Caco-2 (cell line): ENCODE data around the gene PLCB4. TPM values are rescaled to one million over a fixed set of nuclear protein-coding genes. Genes with fewer than 3 reads are reported as not detected.

Source experiments
- BruUV-seq: library from RNA; stranded (reverse); fragments of 400-500 nt; replicated peaks from 2 replicates; lab custom pipeline; 2021; lab: Mats Ljungman, UMichigan
- CTCF ChIA-PET: fragments of 300-600 bp; sonication (Branson Sonifier 250); formaldehyde crosslinking; loops from one replicate; lab custom pipeline; 2022; ENCODE audit warnings: antibody characterized with exemption; lab: Charles Lee
- POLR2A ChIA-PET: fragments of 300-600 bp; sonication (Branson Sonifier 250); formaldehyde crosslinking; loops from one replicate; lab custom pipeline; 2022; ENCODE audit warnings: antibody characterized with exemption; lab: Charles Lee
- DNase-seq, 2 experiments: peaks; one replicate each; pipeline versions ENCODE4 v3.0.0 to v3.0.0-alpha.2; 2020 to 2022
- H3K27me3 ChIP-seq: replicated peaks from 2 replicates; pipeline ENCODE4 v1.6.0; 2011; ENCODE audit warnings: low read length; ENCODE audit not compliant: control insufficient read depth, insufficient read depth
- H3K36me3 ChIP-seq: 2 replicates; pipeline ENCODE4 v1.5.1; 2011; ENCODE audit warnings: low read length; ENCODE audit not compliant: control insufficient read depth, insufficient read depth
- H3K4me1 ChIP-seq: fragments of 250-450 bp; sonication (Bioruptor Pico); 2 replicates; pipeline ENCODE4 v1.5.1; 2020; ENCODE audit warnings: mild to moderate bottlenecking
- H3K4me3 ChIP-seq: 2 replicates; pipeline ENCODE4 v1.5.1; 2011; ENCODE audit warnings: low read depth, mild to moderate bottlenecking, control low read depth, low read length
- H3K9me3 ChIP-seq: fragments of 250-450 bp; sonication (Bioruptor Pico); 2 replicates; pipeline ENCODE4 v1.5.1; 2020; ENCODE audit warnings: mild to moderate bottlenecking, moderate library complexity
- H3K27ac Mint-ChIP-seq: one replicate; pipeline ENCODE4 v1.8.0; 2022; ENCODE audit warnings: mixed read lengths; ENCODE audit not compliant: unreplicated experiment
- H3K27me3 Mint-ChIP-seq: one replicate; pipeline ENCODE4 v1.8.0; 2022; ENCODE audit warnings: mixed read lengths; ENCODE audit not compliant: insufficient read depth, unreplicated experiment
- H3K36me3 Mint-ChIP-seq: one replicate; pipeline ENCODE4 v1.8.0; 2022; ENCODE audit warnings: mild to moderate bottlenecking, mixed read lengths; ENCODE audit not compliant: insufficient read depth, unreplicated experiment
- H3K4me1 Mint-ChIP-seq: one replicate; pipeline ENCODE4 v1.8.0; 2022; ENCODE audit warnings: low read depth, mixed read lengths; ENCODE audit not compliant: unreplicated experiment
- H3K4me3 Mint-ChIP-seq: one replicate; pipeline ENCODE4 v1.8.0; 2022; ENCODE audit warnings: mild to moderate bottlenecking, moderate library complexity, mixed read lengths; ENCODE audit not compliant: unreplicated experiment
- H3K9me3 Mint-ChIP-seq: one replicate; pipeline ENCODE4 v1.8.0; 2022; ENCODE audit warnings: mixed read lengths; ENCODE audit not compliant: unreplicated experiment
- intact Hi-C: fragments of 100-400 bp; cut with micrococcal nuclease; formaldehyde crosslinking; loops from one replicate; pipeline ENCODE4 v1.10.0; 2022; ENCODE audit not compliant: unreplicated experiment
- total RNA-seq: library from RNA; stranded (reverse); gene quantifications from 2 replicates; pipeline ENCODE4 v1.2.3, GENCODE V29; 2022
- TF ChIP-seq, protein P1 (sequence below), 2 experiments: fragments of 200-600 bp in 1 of 2; IDR thresholded peaks; 1 replicate in 1 of 2; 2 replicates in 1 of 2; pipeline versions ENCODE4 v1.5.1 to v1.8.0; 2011 to 2022; ENCODE audit warnings: antibody characterized with exemption in 1 of 2, control low read depth in 1 of 2, inconsistent platforms in 1 of 2, low read depth in 1 of 2, low read length in 1 of 2, mild to moderate bottlenecking in 1 of 2, moderate library complexity in 1 of 2; ENCODE audit not compliant: insufficient read depth in 1 of 2, severe bottlenecking in 1 of 2, unreplicated experiment in 1 of 2

The PLCB4 gene
- total RNA-seq, 1 experiment from 2014 or later = 3.0 TPM

- no TSS peak for BruUV-seq
- no peaks in the 10 kb centered on the region for H3K4me1 Mint-ChIP-seq
Observed at GRCh38 chr20:9285617-9286016, 216.7 kb downstream of the PLCB4 start.

GRCh38 chr20:9286501-9287461 is 217.9 kb downstream of the PLCB4 start:
- intact Hi-C loops = no loop called here
- H3K4me3 Mint-ChIP-seq = no peak overlapping the region
- TF ChIP-seq, protein P1, sequence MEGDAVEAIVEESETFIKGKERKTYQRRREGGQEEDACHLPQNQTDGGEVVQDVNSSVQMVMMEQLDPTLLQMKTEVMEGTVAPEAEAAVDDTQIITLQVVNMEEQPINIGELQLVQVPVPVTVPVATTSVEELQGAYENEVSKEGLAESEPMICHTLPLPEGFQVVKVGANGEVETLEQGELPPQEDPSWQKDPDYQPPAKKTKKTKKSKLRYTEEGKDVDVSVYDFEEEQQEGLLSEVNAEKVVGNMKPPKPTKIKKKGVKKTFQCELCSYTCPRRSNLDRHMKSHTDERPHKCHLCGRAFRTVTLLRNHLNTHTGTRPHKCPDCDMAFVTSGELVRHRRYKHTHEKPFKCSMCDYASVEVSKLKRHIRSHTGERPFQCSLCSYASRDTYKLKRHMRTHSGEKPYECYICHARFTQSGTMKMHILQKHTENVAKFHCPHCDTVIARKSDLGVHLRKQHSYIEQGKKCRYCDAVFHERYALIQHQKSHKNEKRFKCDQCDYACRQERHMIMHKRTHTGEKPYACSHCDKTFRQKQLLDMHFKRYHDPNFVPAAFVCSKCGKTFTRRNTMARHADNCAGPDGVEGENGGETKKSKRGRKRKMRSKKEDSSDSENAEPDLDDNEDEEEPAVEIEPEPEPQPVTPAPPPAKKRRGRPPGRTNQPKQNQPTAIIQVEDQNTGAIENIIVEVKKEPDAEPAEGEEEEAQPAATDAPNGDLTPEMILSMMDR (IDR thresholded peaks at IDR 0.05; ENCODE audit: insufficient read depth in 1 of 2, low read depth in 1 of 2, low read length in 1 of 2, severe bottlenecking in 1 of 2, unreplicated experiment in 1 of 2) = no peak
- H3K4me1 Mint-ChIP-seq = no peaks in the 10 kb centered on the region
- DNase-seq = no peak
- Histone ChIP-seq H3K36me3 (no peaks in the 10 kb centered on the region), H3K27me3 (no peaks in the 10 kb centered on the region), H3K4me3 (no peak overlapping the region), H3K9me3 (no peaks in the 10 kb centered on the region), H3K4me1 (no peaks in the 10 kb centered on the region)
- ChIA-PET POLR2A (no interaction called here), CTCF (no interaction called here)
- H3K27ac Mint-ChIP-seq = no peak overlapping the region
- H3K27me3 Mint-ChIP-seq = no peaks in the 10 kb centered on the region
- no TSS peak for BruUV-seq
- H3K36me3 Mint-ChIP-seq = no peaks in the 10 kb centered on the region
- no peaks in the 10 kb centered on the region for H3K9me3 Mint-ChIP-seq

More at GRCh38 chr20:9285617-9286016, 216.7 kb downstream of the PLCB4 start:
- Histone ChIP-seq H3K27me3 (no peaks in the 10 kb centered on the region), H3K9me3 (no peaks in the 10 kb centered on the region), H3K4me1 (no peaks in the 10 kb centered on the region), H3K4me3 (no peak overlapping the region), H3K36me3 (no peaks in the 10 kb centered on the region)
- ChIA-PET POLR2A (no interaction called here), CTCF (no interaction called here)
- DNase-seq = no peak
- Mint-ChIP-seq H3K36me3 (no peaks in the 10 kb centered on the region), H3K27ac (no peak overlapping the region), H3K9me3 (no peaks in the 10 kb centered on the region), H3K4me3 (no peak overlapping the region), H3K27me3 (no peaks in the 10 kb centered on the region)
- TF ChIP-seq, protein P1 (IDR thresholded peaks at IDR 0.05; ENCODE audit: insufficient read depth in 1 of 2, low read depth in 1 of 2, low read length in 1 of 2, severe bottlenecking in 1 of 2, unreplicated experiment in 1 of 2) = no peak
- intact Hi-C loops = no loop called here

DNA sequence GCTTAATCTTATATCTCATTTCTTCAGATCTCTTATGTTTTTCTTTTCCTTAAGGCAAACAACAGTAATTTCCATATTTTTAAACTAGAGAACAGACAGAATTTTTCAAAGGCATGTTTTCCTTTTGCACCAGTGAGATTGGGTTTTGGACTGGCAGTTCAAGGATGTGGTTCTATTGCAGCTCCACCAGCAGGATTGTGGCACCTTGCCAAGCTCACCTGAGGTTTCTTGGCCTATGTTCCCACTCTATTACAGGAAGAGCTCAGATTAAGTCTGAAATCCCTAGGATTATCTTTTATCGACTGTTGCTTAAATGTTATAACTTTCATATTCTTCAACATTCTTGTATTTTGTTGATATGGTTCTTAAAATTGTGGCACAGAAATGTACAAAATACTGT is 218.9 kb downstream of the PLCB4 start:
- H3K9me3 ChIP-seq = no peaks in the 10 kb centered on the region
- ChIA-PET POLR2A (no interaction called here), CTCF (no interaction called here)
- TF ChIP-seq, protein P1 (IDR thresholded peaks at IDR 0.05; ENCODE audit: insufficient read depth in 1 of 2, low read depth in 1 of 2, low read length in 1 of 2, severe bottlenecking in 1 of 2, unreplicated experiment in 1 of 2) = no peak
- H3K27me3 ChIP-seq = no peaks in the 10 kb centered on the region
- Mint-ChIP-seq H3K4me1 (no peaks in the 10 kb centered on the region), H3K4me3 (no peak overlapping the region), H3K36me3 (no peaks in the 10 kb centered on the region), H3K9me3 (no peaks in the 10 kb centered on the region), H3K27ac (no peak overlapping the region), H3K27me3 (no peaks in the 10 kb centered on the region)
- intact Hi-C loops = no loop called here
- BruUV-seq = no TSS peak
- no peak overlapping the region for H3K4me3 ChIP-seq
- DNase-seq = no peak
- no peaks in the 10 kb centered on the region for H3K4me1 ChIP-seq
- H3K36me3 ChIP-seq = no peaks in the 10 kb centered on the region
